HG03558 (cell line): ENCODE data around the gene DSCAML1.

Source experiments
- ATAC-seq: cut with Tn5 transposase; IDR thresholded peaks from one replicate; pipeline ENCODE4 v1.9.1; 2021; ENCODE audit warnings: moderate number of reproducible peaks; ENCODE audit not compliant: unreplicated experiment; ENCODE audit errors: extremely low read depth

The DSCAML1 gene

DNA sequence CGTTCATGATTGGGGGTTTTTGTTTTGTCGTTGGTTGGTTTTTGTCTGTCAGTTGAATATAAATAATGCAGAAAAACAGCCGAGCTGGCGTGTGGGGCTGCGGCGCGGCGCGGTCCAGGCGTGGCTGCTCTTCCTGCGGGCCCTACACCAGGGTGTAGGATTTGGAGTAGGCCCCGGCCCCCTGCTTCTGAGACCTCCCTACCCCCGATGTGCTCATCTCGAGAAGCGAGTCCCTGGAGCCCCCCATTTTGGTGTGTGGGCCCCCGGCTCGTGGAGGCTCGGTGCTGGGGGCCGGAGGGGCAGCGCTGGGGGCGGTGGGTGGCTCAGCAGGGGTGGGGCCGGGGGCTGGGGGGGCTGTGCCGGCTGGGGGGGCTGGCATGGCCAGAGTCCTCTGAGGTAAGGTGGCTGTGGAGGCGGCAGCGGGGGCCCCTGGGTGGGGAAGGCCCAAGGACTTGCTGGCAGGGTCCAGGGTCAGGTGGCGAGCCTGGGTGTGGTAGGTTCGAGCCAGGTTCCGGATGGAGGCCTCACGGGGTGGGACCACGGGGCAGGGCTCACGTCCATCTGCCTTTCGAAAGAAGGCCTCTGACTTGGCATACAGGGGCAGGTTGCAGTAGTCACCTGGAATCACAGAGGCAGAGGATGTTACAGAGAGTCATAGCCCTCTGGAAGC, 368.7 kb downstream of the DSCAML1 start:
- ATAC-seq: no peak

DNA sequence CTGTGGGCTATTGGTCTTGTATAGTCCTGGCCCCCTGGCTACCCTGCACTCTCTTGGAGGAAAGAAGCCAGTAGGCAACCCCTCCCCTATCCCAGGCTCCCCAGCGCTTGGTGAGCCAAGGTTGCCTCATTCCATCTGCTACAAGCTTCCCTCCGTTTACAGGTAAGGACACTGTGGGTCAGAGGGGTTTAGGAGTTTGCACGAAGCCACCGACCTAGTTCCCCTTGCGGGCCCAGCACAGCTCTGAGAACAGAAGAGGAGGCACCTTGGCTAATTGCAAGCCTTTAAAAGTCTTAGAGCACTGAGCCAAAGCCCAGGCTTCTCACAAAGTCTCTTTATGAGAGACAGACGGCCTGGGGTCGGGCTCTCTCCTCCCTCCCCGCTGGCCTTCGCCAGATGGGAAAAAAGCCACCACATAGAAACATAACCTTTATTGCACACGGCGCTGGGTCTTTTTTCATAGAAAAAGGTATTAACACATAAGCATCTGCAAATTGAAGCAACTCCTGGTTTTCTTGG, 369.6 kb downstream of the DSCAML1 start:
- ATAC-seq: no peak

DNA sequence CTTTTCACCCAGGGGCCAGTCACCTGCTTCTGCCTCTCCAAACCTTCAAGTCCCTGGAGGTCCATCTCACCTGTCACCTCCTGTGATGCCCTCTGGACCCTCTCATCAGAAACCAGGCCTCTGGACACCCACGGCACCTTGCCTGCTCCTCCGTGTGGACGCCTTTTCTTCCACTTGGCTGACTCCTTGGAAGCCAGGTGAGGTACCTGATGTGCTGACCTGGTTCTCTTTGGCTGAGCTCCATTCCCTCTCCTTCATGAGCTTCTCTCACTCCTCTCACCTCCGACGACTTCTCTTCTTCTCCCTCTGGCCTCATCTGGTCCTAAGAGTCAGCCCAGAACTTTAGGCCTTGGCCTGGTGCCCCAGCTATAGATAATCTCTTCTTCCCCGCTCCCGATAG, 370.1 kb downstream of the DSCAML1 start:
- ATAC-seq: no peak

DNA sequence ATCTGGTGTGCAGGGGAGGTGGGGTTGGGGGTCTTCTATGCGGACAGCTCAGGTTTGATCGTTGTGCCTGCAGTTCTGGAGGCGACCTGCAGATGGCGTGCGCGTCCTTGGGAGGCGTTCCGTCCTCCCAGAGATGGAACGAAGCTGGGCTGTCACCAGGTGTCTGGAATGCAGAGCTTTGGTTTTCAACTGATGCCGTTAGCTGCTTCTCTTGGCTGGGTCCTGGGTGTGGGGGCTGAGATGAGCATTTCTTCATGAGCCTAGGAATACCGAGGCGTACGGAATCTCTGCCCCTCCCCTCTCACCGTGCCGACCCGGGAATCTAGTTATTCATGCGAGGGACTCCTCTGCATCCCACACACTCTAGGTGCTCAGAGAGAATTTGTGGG, 370.7 kb downstream of the DSCAML1 start:
- ATAC-seq: no peak

DNA sequence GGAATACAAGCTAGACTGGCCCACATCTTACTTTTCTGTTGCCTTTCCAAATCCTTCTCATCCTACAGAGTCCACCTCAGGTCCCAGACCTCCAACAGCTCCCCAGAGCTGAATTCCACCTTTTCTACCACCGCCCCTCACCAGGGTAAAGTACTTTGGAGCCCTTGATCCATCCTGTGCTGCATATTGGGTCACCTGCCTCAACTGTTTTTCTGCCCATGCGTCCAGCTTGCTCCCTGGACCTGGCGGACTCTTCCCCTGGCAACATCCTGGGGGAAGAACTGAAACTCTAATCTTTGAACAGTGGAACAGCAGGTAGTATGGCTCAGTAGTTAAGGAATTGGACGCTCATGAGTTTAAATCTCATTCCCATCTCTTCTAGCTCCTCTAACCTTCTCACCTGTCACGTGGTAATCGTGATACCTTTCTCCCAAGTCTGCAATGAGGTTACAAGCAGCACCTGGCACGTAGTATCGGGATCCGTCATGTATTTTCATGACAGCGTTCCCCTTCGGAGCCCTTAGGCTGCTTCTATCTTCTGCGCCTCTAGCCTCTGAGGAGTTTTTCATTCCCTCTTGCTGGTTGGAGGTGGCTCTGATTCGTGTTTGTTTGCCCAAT, 371.2 kb downstream of the DSCAML1 start:
- ATAC-seq: no peak

DNA sequence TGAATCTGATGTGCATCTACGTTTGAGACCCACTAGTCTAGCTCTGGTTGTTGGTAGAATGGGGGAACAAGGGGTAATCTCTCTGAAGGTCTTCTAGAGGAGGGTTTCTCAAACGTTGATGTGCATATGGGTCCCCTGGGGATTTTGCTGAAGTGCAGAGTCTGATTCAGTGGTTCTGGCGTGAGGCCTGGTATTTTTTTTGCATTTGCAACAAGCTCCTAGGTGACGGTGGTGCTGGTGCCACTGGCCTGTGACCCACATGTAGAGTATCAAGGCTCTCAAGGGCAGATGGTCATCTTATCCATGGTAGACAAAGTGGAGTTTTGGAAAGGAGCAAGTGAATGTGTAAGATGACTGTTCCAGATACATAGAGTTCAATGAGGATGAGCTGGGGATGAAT, 372.2 kb downstream of the DSCAML1 start:
- ATAC-seq: no peak

DNA sequence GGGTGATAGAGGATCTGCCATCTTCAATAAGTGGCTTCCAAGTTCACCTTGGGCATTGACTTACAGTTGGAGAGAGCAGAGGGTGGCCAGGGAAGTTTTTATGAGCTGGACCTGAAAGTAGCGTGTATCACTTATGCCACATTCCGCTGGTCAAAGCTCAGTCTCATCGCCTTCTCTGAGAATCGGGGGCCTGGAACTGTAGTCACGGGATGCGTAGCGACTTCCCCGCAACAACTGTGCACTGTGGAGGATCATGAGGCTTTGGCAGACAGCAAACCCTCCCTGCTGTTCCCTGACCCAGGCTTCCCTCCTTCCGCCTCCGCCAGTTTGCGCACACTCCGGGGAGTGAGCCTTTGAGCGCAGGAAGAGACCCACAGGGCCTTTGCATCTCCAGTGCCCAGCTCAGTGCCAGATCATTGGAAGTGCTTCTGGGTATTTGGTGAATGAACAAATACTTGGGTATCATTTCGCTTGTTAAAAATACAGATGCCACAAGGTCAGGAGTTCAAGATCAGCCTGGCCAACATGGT, 373.9 kb downstream of the DSCAML1 start:
- ATAC-seq: no peak

DNA sequence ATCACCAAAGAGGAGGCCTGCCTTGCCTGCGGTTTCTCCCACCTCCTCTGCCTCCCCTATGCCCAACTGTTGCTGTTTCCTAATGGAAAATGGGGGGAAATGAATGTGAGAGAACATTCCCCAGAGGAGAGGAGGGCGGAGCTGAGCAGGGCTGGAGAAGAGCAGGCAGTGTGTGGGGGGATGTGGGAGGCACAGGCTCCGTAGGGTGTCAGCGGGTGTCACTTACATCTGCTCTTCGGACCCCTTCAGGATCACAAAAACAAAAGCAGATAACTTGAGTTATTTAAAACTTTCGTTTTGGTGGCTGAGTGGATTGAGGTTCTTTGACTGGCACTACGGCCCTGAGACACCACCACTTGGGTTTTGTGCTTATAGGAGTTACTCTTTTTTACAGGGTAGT, 375.5 kb downstream of the DSCAML1 start:
- no peak for ATAC-seq

DNA sequence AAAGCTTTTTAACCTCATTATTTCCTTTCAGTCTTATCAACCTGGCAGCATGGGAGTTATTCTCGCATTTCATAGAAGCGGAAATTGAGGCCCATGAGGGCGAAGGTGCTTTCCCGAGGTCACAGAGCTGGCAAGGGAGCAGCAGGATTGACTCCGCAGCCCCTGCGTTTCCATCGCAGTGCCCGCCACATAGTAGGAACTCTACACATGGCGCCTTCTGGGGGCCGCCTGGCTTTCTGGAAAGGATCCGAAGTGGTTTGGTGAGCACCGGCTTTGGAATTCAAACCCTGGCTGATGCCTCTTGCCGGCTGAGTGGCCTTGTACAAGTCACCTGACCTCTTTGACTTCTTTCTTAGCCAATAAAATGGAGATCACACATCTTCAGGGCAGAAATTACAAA, 376.0 kb downstream of the DSCAML1 start:
- ATAC-seq: no peak

DNA sequence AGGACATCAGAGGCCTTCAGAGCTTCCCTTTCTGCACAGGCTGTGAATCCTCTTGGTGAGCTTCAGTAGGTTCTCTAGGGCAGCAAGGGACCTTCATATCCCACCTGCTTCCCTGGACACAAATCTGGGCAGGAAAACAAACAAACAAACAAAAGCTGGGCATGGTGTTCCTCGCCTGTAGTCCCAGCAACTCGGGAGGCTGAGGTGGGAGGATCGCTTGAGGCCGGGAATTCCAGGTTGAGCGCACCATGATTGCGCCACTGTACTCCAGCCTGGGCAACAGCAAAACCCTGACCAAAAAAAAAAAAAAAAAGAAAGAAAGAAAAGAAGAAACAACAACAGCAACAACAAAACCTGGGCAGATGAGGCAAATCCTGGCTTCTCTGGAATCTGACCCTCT, 376.4 kb downstream of the DSCAML1 start:
- ATAC-seq: no peak

DNA sequence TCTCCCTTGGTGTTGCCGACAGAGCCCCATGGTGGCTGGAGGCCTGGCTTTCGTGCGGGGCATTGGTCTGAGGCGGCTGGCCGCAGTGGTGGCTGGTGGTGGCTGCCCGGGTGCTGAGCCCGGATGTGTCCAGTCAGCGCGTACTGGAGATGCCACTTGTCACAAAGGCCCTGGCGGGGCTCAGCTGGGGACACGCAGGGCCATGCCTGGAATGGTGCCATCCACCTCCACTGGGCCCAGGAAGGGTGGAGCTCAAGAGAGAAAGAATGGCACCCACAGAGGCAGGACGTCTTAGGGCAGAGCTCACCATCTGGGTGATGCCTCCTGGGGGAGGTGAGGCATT, 376.9 kb downstream of the DSCAML1 start:
- no peak for ATAC-seq

DNA sequence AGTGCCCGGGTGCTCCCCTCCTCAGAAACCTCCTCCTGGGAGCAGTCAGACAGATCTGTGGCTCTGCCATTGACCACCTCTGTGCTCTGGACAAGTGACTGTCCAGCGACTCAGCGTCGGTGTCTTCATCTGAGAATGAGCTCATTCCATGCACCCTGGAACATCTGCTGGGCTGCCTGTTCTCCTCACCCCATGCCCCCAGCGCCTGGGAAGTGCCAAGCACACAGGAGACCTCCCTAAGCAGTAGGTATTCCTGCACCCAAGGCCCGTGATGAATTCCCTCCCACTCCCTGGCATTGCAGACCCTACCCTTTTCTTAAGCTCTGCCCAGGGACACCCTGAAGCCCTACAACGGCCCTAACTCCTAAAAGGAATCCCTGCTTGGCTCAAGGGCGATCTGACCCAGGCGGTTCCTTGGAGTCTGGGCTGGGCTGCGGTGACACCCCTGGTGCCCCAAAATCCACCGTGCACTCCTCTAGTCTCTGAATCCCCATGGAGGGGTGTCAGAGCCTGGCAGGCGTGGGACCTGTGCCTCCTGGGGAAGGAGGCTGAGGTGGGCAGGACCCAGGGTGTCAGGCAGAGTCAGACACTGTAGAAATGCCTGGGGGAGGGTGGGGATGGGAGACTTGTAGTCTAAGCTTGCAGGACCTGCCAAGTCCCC, 377.4 kb downstream of the DSCAML1 start:
- ATAC-seq: no peak

DNA sequence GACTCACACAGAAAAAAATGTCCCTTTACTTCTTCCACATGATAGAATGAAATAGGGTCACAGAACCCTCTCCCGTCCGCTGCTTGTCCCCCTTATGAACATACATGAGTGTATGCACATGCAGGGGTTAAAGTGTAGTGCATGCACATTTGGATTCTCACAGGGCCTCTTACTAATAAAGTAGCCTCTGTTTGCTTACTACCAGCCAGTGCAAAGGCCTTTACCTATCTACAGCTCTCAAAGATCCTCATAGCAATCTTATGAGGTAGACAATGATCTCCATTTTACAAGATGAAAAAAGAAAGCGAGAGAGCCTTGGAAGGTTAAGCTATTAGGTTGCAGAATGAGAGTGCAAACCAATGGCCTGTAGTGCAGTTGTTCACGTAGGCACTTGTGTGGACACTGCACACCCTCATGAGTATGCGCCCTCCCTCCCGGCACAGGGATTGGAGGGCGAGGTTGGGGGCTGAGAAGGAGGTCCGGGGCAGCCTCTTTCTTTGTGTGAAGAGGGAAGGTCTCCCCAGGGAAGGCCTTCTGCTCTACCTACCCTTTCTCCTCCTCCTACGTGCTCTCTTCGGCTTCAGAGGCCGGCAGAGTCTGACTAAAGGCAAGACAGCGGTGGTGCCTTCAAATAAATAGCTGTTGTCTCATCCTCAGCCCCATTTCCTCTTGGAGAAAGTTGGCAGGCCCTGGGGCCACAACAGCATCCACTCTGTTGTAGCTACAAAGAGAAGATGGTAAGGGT, 378.1 kb downstream of the DSCAML1 start:
- no peak for ATAC-seq

DNA sequence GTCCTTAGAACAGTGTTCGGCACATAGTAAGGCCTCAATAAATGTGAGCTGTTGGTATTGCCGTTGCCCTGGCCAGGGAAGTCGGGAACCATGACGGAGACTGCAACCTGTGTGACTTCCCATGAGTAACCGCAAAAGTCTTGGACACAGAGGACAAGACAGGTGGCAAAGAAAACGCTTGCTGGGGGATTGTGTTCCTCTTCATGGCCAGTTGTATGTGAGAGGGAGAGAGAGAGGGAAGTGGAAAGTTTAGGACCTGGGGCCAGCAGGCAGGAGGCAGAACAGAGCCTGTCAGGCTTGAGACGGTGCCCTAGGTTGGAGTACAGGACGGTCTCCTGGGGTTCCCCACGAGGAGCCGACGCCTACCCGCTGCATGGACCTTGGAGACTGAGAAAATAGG, 379.2 kb downstream of the DSCAML1 start:
- no peak for ATAC-seq

DNA sequence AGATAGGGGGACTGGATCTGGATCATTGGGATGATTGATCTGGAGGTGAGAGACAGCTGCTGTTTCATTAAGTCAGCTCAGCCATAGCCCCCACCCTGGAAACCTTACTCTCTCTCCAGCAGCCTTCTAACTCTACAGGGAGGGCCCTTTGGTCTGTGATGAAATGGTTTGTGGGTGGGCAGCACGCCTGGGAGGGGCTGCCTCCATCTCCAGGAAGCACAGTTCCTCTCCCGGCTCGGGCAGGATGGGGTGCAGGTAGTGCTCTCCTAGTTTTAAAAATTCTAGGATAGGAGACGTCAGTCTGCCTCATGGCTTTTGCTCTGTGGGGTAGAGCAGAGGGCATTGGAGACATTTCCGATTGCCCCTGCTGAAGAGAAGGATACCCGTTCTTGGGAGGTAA, 379.7 kb downstream of the DSCAML1 start:
- no peak for ATAC-seq

DNA sequence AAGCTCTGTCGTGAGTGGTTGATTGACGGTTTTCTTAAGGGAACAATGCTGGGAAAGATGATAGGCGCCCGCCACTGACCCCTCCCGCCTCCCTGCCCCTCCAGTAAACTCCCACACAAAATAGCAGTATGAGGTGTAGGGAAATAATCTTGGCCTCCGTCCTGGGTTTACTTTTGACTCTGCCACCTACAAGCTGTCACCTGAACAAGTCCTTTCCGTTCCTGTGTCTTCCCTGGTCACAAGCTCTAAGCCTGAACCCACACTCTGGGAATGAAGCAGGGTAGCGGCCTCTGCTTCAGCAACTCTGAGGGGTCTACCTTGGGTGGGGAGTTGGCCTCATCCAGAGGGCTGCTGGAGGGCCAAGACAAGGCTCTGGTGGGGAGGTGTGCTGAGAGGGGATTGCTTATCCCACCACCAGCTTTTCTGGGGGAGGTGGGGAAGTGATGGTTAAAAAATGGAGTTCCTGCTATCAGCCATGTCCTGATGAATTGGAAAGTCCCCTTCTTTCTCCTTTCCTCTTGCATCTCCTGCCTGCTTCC, 381.6 kb downstream of the DSCAML1 start:
- ATAC-seq: no peak

DNA sequence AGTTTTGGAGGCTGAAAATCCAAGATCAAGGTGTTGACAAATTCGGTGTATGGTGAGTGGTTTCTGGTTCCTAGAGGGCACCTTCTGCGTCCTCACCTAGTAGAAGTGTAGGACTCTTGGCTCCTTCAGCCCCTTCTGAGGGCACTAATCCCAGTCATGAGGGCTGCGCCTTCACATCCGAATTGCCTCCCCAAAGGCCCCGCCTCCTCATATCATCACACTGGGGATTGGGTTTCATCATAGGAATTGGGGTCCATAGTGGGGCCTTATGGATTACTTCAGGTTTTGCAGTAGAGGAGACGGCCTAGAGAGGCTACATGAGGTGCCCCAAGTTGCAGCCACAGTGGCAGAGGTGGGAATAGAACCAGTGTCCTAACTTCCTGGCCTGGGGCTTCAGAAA, 382.3 kb downstream of the DSCAML1 start:
- no peak for ATAC-seq

DNA sequence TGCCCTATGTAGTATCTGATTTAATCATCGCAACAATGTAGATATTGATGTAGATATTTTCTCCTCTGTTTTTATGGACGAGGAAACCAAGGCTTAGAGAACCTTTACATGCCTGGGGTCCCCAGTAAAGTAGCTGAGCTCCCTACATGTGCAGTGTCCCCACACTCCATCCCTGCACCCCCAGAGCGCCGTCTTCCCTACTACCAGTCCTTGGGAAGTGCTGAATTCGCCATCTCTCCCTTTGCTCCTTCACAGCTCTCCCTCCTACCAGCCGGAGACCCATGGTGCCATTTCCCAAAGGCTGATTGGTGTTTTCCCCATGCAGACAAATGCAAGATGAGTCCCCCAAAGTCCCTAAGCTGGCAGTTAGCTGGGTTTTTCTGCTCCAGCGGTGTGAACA, 383.4 kb downstream of the DSCAML1 start:
- ATAC-seq: no peak

DNA sequence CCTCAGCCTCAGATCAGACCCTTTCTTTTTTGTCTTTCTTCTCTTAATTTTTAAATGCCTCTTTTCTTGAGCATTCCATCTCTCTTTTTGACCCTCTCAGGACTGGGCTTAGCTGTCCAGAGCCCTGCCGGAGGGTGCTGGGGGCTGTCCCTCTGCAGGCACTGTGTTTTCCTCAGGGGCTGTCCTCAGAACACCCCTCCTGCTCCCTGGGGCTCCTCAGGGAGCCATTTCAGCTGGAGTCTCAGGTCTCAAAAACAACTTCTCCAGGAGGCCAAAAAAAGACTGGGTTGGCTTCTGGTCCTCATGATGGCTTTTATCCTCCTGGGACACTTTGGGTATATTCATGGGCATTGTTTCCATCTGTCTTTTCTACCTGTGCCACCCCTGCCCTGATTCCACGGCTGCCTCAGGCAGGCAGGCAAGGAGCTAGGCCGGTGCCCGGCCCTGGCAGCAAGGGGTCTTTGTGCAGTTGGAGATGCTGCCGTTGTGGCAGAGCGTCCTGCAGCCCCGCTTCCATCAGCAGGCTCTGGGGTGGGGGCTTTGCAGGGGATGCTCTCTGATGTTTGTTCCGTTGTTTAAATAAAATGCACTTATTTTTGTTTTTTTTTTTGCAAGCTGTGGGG, 384.3 kb downstream of the DSCAML1 start:
- ATAC-seq: no peak

DNA sequence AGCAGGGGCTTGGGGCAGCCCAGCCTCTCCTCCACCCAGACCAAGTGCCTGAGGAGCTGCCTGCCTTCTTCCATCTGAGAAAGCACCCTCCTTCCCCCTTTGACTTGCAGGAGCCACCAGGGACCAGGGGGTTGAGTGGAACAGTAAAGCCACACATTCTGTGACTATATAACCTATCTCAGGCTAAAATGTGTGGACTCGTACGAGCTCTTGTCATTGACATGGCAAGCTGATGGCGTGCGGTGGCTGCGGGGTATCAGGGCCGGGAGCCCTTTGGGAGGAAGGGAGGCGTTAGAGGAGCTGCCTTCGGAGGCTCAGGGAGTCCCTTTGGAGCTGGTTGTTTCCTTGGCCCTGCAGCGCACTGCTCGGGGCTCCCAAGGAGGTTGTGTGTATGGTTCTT, 384.8 kb downstream of the DSCAML1 start:
- ATAC-seq: no peak
